Iris pigment epithelial cell (primary cell): ENCODE measurements around the gene PTCHD4.
"Not testable (repeated sequence)": the region's sequence is repeated elsewhere in the genome, so short reads cannot be mapped to it uniquely, and the experiment has no call there.

Experiments
- DNase-seq: peaks from one replicate; pipeline ENCODE4 v3.0.0-alpha.2; 2011; ENCODE audit warnings: low read depth

Gene PTCHD4

DNA sequence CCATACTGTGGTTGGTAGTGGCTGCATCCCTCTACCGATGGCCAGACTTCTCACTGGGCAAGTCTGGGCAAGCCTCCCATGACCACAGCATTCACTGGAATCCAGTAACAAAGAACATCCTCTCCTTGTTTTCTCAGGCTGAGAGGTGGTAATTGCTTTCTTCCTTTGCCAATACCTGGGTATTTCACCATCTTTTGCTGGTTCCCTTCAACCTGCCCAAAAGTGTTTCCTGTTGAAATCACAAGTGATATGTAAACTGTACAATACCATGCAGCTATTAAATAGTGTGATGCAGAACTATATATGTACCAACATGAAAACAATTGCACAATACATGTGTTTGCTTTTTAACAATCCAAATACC, at the start of gene PTCHD4:
Gene PTCHD4, minus strand, starts transcription at position 55 of the 364 bp plus-strand sequence. CDS start 42,240 bp downstream, outside the sequence.
- DNase-seq, result peak; percentile 61

DNA sequence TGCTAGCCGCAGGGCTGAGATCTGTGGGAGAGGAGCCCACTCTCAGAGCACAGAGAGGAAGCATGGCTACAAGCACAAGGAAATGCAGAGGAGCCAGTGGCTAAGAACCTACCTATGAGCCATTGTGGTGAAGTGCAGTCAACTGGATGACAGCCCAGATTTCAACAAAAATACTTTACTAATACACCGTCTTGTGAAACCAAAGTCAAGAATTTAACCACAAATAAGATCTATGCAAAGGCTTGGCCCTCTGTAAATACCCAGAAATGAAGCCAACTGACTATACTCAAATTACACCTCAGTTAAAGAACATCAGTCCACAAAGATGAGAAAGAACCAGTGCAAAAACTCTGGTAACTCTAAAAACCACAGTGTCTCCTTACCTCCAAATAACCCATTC, 40.1 kb upstream of the PTCHD4 start:
- DNase-seq, result peak; percentile 82

DNA sequence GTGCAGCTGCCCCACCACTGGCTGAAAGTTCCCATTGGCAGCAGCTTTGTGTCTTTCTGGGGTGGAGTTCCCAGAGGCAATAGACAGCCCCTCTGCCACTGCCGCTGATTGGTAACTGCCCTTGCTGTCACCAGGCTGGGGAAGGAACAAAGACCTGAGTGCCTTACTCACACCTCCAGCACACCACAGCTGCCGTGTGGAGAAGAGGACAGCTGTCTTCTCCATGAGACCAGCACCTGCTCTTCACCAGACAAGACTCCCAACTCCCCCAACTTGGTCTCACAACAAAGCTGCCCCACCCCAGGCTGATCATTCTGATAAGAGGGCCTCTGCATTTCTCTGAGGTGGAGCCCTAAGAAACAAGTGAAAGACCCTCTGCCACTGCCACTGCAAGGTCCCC, 39.7 kb upstream of the PTCHD4 start:
- DNase-seq, result no peak

DNA sequence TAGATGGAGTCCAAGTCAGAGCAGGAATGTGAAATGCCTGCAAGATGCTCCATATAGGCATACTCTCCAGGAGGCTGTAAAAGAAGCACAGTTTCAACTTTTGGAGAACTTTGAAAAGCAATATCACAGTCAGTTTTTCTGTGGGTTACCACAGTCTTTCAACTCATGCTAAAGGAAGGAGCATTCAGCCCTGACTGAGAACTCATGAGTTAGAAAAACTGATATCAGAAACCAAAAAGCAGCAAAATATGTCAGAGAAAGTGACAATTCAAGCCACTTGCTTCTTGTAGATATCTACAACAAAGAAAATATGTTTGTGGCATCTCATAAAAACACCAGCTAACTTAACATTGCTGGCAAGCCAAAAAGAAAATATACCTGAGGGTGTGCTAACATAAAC, 36.1 kb upstream of the PTCHD4 start:
- DNase-seq, result no peak

DNA sequence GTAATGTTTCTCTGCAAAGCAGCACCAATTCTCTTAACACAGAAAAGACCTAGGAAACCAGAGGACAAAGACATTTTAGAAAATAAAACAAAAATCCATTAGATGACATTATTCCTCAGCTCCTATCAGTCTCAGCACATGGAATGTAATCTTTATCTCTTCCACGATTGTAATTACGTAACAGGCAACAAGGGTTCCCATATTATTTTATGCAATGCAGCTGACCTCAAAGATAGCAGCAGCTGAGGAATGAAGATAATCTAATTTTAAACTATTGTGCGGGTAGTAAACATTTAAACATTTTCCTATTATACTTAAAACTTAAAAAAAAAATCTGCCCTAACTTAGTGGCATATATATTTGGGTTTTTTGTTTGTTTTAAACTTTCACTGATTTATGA, 33.0 kb upstream of the PTCHD4 start:
- DNase-seq, result peak; percentile 36

DNA sequence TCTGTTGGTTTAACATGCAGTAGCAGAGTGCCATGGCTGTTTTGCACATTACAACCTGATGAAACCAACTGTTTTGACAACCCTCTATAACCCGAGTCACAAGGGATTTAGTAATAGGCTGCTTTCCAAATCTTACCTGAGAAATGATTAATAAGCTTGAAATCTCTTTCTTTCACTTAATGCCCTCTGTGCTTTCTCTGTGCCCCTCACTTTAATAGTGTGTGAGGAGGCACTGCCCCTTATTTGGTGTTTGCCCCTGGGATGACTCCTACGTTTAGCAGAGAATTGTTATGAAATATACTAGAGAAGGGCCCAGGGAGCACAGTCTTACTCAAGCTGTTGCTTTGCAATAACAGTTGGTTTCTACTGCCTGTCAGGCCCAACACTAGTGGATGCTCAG, 31.0 kb upstream of the PTCHD4 start:
- DNase-seq, result no peak

DNA sequence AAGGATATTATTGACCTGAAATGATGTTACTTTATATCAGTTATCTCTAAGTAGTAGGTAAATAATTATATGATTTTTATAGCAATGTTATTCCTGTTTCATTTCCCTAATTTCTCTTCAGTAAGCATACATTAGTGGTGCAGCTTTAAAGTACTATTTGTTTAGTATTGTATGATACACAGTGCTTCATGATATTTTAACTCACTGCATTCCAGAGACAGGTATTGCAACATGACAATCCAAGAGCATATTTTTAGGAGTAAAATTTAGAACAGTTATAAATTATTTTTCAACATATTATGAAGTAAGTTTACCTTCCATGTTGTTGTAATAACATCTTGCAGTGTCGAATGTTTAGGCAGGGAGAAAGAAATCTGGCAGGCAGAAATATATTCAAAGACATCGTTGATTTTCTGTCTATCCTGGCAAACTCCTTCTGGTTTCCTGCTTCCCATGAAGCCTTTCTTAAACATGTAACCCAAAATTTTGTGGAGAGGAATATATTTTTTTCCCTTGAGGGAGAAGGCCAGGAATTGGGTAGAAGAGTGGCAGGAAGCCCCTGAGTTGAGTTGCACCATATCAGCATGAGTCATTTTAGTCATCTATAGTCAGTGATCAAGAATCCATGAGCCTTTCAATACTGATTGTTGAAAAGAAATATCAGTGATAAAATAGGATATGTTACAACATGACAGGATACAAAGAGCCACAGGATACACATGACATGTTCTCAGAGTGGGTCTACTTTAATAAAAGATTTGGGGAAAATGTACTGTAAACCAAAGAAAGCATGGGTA, 29.0 kb upstream of the PTCHD4 start:
- DNase-seq, result no peak

DNA sequence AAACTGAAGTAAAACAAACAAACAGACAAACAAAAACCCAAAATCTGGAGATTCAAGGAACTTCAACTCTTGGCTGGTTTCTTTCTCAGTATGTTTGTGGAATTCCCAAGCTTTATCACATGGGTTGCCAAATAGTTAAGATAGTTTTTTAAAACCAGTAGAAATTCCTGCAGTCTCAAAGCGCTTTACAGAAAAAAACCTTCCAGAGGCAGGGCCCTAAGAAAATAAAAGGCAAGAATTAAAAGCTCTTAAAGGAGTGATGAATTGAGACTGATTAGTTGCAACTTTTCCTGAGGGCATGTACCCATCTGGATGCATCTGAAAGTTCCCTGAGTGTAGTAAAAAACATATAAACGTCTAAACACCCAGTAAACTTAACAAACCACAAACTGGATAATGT, 25.9 kb upstream of the PTCHD4 start:
- DNase-seq, result peak; percentile 14

DNA sequence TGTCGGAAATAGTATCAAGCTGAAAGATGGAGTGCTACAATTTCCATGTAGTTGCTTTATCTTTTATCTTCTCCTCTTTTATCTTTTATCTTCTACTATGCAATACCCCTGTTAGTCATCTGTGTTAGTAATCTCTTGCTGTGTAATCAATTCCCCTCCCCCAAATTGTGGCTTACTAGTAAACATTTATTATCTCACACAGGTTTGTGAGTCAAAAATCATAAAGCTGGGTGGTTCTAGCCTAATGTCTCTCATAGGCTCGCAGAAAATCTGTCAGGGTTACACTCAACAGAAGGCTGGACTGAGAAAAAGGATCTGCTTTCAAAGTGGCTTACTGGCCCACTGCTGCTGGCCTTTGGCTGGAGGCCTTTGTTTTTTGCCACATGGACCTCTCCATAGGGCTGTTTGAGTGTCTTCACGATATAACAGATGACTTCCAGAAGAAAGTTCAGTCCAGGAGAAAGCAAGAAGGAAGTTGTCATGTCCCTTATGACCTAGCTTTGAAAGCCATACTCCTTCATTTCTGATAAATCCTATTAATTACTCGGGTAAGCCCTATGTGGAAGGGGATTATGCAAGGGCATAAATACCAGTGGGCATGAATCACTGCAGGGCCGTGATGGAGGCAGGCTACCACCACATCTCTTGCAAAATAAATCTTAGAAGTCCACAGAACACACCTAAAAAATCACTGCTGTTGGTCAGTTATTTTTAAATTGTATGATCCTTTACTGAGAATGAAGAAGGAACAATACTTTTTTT, 24.5 kb upstream of the PTCHD4 start:
- peak; percentile 65 for DNase-seq

DNA sequence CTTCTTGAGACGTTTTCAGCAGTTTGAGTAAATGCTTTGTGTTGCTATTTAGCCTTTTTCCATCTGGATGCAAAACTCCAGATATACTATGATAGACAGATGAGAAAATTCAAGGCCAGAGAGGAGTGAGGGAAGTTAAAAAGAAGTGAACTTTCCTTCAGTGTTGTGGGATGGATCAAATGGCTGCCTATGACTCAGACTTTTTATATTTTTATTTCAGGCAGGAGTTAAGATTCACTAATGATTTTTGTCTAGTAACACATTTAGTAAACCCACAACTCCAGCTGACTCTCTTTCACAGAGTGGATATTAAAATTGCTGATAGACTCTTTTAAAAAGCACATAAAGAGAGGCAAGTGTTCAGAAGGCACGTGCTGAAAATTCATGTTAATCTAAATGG, 23.2 kb upstream of the PTCHD4 start:
- DNase-seq, result no peak

DNA sequence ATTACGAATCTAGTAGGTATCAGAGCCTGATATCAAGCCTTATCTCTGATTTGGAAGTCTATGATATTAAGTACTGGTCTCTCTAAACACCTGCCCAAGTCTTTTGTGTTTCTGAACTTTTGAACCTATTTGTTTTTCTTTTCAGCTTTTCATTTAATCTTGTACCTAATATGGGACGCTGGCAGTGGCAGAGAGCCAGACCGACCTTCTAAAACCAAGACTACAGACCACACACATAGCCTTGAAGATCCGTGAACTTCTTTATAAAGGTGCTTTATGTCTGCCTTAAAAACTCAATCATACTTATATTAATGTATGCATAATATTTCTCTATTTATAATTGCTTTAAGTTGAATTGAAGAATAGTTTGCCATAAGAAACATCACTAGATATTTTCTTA, 12.6 kb upstream of the PTCHD4 start:
- no peak for DNase-seq

DNA sequence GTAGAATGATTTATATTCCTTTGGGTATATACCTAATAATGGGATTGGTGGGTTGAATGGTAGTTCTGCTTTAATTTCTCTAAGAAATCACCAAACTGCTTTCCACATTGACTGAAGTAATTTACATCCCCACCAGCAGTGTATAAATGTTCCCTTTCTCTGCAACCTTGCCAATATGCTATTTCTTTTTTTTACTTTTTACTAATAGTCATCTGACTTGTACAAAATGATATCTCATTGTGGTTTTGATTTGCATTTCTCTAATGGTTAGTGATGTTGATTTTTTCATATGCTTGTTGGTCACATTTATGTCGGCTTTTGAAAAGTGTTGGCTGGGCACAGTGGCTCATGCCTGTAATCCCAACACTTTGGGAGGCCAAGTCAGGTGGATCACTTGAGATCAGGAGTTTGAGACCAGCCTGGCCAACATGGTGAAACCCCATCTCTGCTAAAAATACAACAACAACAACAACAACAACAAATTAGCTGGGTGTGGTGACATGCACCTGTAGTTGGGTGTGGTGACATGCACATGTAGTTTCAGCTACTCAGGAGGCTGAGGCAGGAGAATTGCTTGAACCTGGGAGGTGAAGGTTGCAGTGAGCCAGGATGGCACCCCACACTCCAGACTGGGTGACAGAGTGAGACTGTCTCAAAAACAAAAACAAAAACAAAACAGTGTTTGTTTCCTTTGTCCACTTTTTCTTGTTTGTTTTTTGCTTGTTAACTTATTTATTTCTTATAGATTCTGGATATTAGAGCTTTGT, 11.2 kb upstream of the PTCHD4 start:
- not testable (repeated sequence) for DNase-seq

DNA sequence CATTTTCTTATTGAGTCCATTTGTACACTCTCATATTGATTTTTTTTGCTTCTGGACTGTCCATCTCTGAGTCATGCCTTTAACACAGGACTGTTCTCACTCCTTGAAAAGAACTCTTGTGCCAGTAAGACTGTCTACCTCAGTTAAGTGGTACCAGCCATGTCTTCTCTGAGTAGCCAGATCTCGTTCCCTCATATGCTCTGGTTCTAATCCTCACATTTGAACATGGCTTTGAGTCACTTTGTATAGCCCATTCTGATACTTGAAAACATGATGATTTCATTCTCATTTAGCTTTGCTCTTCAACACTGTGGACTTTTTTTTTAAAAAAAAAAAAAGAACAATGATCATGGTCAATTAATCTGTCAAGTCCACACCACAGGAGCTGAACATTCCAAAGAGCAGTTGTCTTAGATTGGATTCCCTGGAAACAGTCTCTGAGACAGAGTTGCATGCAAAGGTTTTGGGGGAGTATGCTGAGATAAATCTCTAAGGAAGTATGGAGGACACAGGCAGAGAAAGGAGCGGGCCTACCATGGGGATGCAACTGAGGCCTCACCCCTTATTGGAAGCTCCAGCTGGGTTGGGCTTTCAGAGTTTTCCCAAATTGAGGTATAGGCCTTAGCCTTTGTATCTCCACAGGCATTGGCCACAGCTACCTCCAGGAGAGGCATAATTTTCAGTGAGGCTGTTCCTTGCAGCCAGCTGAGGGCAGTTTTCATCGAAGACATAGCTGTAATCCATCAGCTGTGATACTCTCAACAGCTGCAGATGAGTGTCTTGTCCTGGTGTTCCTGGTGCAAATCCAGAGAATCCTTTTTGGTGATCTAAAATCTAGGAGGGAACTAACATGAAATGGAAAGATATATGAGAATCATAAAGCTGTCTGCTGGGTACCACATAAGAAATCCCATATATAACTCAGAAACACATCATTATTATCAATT, 6.0 kb upstream of the PTCHD4 start:
- DNase-seq, result no peak

DNA sequence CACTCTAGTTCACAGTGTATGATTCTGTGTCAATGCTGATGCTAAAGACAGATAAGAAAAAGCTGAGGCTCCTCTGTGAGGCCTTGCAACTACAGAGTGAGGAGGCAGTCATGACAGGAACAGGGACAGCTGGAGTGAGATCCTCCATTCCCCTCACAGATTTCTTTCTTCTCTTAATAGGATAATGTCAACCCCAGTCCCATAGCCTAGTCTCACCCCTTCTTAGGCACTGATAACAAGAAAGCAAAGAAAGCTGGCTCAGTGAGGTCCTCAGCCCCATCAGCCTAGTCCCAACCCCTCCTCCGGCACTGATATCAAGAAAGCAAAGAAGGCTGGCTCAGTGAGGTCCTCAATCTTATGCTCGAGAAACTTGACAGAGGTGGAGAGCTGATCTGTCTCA, 2.1 kb upstream of the PTCHD4 start:
- DNase-seq, result no peak

DNA sequence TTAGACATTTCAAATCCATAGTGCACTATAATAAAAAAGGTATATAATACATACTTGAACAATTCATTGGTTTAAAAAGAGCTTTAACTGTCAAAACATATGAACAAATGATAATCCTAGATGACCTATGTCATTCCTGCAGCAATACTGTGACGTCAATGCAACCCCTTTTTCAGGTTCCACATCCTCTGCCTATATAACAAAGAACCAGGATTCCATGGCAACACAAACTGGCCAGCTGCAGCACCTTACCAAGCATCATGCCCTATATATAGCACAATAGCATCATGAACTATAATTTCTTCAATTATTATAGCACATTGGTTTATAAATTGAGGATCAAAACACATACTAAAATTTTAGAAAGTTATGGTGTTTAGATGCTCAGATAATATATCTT, 578 bp upstream of the PTCHD4 start:
- peak; percentile 3 for DNase-seq

DNA sequence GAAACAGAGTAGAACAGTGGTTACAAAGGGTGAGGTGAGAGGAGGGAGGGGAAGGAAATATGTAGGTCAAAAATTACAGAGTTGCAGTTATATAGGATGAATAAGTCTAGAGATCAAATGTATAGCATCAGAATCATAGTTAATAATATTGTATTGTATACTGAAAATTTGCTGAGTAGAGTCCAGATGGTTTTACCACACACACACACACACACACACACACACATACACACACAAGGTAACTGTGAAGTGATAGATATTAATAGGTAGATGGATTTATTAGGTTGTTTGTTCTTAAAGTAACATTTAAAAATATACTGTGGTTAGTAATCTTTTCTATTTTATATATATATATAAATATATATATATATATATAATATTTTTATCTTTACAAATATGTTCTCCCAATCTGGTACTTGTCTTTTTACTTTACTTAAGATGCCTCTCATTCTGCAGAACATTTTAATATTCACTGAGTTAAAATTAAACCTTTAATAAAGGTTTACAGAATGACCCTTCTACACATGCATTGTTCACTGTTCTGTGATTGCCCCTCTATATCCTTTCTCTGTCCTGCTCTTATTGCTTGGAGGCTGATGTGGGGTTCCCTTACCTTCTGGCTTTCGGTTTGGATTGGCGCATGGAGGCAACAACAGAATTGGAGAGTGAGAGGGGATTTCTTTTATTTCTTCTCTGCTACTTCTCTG, 408 bp downstream of the PTCHD4 start:
- DNase-seq, result no peak

DNA sequence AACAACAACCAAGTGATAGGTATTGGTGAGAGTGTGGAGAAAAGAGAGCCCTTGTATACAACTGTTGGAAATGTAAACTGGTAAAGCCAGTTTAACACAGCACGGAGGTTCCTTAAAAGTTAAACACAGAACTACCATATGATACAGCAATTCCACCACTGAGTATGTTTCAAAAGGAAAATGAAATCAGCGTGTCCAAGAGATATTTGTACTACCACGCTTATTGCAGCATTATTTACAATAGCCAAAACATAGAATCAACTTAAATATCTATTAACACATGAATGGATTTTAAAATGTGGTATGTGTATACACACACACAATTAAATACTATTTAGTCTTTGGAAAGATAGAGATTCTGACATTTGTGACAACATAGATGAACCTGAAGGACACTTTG, 1.1 kb downstream of the PTCHD4 start:
- no peak for DNase-seq

DNA sequence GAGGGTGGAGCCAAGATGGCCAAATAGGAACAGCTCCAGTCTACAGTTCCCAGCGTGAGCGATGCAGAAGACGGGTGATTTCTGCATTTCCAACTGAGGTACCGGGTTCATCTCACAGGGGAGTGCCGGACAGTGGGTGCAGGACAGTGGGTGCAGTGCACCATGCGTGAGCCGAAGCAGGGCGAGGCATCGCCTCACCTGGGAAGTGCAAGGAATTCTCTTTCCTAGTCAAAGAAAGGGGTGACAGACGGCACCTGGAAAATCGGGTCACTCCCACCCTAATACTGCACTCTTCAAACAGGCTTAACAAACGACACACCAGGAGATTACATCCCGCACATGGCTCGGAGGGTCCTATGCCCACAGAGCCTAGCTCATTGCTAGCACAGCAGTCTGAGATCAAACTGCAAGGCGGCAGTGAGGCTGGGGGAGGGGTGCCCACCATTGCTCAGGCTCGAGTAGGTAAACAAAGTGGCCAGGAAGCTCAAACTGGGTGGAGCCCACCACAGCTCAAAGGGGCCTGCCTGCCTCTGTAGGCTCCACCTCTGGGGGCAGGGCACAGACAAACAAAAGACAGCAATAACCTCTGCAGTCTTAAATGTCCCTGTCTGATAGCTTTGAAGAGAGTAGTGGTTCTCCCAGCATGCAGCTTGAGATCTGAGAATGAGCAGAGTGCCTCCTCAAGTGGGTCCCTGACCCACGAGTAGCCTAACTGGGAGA, 8.4 kb downstream of the PTCHD4 start:
- not testable (repeated sequence) for DNase-seq

DNA sequence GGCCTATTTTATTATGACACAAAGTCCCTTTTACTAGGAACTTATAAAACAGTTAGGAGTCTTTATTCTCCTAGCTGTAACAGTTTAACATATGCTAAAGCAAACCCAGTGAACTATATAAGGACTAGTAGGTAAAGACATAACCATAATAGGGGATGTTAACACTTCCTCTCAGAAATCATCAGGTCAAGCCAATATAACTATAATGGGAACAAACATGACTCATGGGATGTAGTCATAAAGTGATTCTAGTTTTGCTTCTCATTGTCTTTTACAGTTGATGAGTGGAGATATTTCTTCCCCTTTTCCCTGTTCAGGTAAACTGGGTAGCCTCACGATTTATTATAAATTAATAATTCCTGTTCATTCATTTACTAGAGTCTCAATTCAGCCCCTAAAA, 9.7 kb downstream of the PTCHD4 start:
- DNase-seq, result peak; percentile 22

DNA sequence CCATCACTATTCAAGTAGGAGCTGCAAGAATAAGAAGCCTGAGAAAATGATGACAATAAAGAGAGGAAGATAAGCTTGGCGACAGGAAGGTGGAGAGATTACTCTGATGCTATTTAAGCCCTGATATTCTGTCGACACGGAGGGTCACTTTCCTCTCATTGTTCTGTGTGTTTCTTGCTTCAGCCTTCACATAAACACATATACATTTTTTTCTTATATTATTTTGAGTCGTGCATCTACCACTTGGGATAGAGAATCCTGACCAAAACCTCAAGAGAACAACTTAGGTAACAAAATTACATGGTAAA, 10.5 kb downstream of the PTCHD4 start:
- no peak for DNase-seq
